Midbrain (tissue), 1 donor: ENCODE results near the gene TRIP12.
A peak's percentile ranks its signal among the peaks of the same experiment; 100 is the strongest.
"Not testable (repeated sequence)": the region's sequence is repeated elsewhere in the genome, so short reads cannot be mapped to it uniquely, and the experiment has no call there.

Experiments used
- DNase-seq: peaks from one replicate; lab custom pipeline; 2025; lab: John Stamatoyannopoulos, UW

Gene TRIP12

DNA sequence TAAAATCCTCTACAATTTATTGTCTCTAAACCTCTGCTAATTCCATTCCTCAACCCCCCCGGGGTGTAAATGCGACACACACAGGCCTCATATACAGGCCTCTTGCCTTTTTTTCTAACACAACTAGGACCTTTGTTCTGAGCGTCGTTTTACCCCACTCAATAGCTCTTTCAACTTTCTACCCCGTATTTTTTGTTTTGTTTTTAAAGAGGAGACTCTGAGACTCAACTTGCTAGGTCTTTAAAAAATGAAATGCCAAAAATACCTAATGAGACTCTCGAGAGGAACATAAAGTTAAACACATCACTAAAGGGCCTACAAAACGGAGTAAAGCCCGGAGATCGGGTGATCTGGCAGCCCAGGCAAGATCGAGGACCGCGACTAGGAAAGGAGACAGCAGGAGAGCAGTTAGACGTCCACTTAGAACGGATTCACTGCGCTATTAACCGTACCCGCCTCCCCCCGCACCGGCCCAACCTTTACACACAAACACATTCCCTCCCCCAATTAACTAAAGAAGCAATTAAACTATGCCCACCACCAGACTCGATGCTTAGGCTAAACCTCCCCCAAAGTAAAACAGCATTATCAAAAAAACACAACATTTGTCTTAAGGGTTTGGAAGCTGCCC lies 1.7 kb downstream of the TRIP12 start:
- DNase-seq, result peak; percentile 36

DNA sequence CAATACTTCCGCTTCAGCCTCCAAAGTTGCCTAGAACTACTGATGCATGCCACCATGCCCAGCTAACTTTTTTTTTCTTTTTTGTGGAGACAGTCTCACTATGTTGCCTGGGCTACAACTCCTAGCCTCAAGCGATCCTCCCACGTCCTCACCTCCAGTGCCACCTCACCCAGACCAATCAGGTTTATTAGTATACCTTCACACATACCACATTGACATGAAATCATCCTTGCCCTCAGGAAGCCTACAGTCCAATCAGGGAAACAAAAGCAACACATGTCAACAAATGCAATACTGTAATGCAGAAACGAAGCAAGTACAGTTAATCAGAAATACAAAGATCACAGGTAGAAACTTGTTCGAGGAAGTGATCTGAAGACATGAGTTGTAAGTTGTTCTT lies 4.0 kb downstream of the TRIP12 start:
- no peak for DNase-seq

DNA sequence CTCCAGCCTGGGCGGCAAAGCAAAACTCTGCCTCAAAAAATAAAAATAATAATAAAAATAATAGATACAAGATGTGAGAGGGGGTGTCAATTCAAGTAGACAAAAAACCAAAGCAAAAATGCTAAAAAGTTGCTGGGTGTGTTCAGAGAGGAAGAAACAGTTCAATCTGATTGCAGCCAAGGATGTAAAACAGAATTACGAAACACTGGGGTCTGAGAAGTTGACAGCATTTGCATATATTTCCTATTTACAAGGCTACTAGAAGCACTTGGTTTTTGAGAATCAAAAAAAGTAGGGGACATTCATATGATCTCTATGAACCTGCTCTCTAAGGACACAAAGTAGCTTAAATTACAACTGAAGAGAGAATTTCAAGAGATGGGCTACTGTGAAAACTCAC lies 7.6 kb downstream of the TRIP12 start:
- DNase-seq, result no peak

- no peak for DNase-seq
Measured at GRCh38 chr2:229910832-229911412, 10.9 kb downstream of the TRIP12 start.

- DNase-seq, result no peak
Measured at GRCh38 chr2:229910147-229910831, 11.5 kb downstream of the TRIP12 start.

DNA sequence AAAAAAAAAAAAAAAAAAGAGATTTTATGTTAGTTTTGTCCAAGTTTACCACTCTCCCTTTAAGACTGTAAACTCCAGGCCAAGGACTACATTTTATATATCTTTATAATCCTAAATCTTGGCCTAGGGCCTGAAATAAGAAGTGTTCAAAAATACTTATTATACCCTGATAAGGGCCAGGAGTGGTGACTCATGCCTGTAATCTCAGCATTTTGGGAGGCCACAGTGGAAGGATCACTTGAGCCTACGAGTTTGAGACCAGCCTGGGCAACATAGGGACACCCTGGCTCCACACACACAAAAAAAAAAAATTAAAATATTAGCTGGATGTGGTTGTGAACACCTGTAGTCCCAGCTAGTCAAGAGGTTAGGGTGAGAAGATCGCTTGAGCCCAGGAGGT lies 12.7 kb downstream of the TRIP12 start:
- no peak for DNase-seq

GRCh38 chr2:229905601-229906000 lies 16.2 kb downstream of the TRIP12 start:
- no peak for DNase-seq

DNA sequence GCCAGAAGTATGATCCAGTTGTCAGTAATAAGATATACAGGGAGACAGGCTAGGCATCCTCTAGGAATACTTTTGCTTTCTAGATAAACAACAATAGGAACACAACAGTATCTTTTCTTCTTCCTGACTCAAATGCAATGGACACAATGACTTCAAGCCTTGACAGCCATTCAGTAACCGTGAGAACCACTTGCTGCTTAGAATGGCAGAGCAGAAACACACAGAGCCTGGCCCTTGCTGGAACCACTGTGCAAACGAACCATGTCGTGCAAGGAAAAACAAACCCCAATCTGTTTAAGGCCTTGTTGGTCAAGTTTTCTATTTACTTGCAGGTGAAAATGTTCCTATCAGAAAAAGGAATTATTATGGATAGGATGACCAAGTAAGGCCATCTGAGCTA lies 18.8 kb downstream of the TRIP12 start:
- DNase-seq, result no peak

DNA sequence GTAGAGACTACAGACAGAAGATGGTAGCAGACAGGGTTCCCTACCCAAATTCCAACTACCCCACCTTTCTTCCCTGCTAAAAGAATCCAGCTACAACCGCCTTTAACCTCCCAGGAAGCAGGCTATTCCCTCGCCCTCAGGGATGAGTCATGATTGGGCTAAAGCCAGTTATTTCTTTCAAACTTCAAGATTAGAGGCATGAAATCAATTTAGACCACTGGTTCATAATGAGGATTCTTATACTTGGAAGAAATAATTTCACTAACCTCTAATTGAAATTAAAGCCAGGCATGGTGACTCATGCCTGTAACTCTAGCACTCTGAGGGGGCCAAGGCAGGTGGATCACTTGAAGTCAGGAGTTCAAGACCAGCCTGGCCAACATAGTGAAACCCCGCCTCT lies 20.0 kb downstream of the TRIP12 start:
- no peak for DNase-seq

- DNase-seq, result not testable (repeated sequence)
Measured at GRCh38 chr2:229900514-229900913, 21.3 kb downstream of the TRIP12 start.

GRCh38 chr2:229900012-229900411 lies 21.8 kb downstream of the TRIP12 start:
- no peak for DNase-seq

- DNase-seq, result no peak
Measured at GRCh38 chr2:229899604-229900003, 22.2 kb downstream of the TRIP12 start.

DNA sequence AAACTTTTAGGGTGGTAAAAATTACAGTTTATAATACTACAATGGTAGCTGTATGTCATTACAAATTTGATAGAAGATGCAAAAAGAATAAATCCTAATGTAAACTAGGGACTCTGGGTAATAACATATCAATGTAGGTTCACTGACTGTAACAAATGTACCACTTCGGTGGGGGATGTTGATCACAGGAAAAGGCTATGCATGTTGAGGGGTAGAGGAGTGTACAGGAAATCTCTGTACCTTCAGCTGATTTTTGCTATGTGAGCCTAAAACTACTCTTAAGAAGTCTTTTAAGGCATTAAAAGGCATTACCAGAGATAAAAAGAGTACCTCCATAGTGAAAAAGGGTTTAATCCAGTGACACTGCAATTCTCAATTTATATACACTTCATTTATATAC lies 25.0 kb downstream of the TRIP12 start:
- DNase-seq, result no peak

DNA sequence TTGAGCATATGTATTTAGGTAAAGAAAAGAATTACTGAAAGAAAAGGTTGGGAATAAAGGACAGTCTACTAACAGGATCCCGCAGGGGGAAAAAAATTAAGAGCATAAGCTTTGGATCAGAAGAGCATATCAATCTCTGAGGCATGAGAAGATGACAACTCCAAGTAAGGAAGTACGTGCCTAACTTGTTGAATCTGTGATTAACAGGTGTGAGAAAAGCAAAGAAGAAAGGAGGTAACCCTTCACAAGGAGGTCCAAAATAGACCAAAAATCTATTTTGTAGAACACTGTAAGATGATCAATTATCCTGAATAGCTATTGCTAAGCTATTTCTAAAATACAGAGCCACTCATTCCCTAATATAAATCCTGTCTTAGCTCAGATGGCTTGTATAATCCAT lies 32.8 kb downstream of the TRIP12 start:
- DNase-seq, result no peak

DNA sequence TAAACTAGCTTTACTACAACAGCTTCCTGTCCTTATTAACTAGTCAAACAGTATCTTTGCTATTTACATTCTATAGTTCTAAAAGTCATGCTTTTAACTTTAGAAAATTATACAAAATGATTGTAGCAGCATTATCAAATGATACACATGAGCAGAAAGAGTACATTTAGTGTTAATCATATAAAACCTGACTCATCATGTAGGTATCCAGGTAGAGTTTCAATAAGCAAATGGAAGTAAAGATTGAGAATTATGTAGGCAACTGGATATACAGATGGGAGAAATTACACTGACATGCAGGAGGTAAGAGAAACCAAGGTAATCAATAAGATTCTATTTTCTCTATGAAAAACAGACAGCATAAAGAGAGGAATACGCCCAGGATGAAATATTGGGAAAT lies 33.8 kb downstream of the TRIP12 start:
- no peak for DNase-seq

- DNase-seq, result no peak
Measured at GRCh38 chr2:229887441-229887840, 34.4 kb downstream of the TRIP12 start.

DNA sequence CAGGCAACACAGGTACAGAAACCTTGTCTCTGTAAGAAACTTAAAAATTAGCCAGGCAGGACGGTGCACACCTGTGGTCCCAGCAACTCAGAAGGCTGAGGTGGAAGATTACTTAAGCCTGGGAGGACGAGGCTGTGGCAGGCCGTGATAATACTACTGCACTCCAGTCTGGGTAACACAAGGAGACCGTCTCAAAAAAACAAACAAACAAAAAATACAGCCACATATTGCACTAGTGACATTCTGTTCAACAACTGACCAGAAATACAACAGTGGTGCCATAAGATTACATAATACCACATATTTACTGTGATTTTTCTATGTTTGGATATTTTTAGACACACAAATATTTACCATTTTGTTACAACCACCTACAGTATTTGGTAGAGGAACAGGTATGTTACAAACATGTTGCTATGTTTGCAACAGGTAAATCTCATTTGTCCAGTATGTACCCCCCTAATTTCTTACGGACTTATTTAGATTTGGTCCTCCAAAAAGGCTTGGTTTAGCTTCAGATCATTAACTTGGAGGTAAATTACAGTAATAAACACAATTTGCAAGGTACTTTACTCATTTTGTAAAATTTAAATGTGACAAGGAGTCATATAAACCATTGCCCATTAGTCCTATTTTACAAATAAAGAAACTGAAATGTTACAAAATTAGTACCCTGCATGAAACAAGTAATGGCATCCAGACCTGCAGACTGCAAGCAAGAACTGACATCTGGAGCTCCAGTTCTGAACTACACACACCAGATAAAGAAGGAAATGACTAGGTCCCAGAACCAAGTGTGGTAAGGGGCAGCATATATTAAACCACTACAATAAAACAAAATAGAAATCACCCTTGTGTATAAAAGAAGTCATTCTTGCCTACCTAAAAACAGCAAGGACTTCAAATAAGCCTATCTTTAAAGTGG lies 36.8 kb downstream of the TRIP12 start:
- no peak for DNase-seq

GRCh38 chr2:229882583-229882982 lies 39.2 kb downstream of the TRIP12 start:
- DNase-seq, result no peak

DNA sequence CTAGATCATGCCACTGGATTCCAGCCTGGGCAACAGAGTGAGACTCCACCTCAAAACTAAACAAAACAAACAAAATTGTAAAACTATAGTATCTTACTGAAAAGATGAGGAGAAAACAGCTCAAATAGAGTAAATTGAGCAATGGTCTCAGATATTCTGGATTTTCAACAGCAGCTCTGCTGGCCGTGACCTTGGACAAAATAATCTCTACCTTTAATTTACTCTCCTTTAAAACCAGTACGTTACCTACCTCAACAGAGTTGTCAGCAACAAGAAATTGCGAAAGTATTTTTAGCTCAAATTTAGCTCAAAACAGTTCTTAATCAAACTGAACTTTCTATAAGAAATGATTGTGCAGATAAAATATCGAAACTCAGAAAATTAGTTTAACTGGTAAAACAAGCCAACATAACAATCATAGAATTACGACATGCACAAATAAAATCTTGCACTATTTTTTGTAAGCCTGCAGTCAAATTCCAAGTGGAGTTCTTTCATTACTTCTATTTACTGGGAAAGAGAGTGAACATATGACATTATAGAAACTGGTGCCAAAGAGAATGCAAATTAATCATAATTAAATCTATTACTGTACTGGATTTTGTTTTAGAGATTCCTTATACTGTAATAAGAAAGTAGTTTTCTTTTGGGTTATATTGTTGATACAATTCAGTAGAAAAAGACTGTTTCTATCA lies 40.8 kb downstream of the TRIP12 start:
- no peak for DNase-seq

DNA sequence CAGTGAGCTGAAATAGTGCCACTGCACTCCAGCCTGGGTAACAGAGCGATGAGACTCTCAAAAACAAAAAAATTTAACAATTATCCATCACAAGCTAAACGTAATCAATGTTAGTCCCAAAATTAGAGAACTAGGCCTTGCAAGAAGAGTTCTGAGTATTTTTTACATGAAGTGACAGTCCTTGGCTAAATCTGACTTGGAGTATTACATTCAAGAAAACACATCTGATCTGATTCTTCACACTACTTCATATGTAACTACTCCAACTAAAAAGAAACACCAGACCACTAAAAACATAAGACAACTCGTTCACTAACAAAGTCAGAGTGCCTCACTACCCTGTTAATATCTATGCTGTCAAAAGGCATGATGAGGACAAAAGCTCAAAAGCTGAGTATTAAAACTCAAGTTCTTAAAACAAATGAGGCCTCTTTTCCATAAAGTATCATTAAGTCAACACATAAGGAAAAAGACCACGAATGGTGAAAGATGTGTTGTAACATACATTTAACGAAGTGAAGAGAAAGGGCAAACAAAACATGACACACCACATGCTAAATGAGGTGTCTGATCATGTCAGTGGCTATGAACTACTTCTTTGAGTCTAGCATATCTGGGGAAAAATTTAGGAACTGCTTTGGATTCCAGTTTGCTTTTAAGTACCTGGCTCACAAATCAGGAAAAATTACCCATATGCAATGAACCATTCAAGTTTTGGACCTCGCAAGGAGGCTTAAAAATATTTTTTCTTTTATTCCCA lies 42.4 kb downstream of the TRIP12 start:
- no peak for DNase-seq

DNA sequence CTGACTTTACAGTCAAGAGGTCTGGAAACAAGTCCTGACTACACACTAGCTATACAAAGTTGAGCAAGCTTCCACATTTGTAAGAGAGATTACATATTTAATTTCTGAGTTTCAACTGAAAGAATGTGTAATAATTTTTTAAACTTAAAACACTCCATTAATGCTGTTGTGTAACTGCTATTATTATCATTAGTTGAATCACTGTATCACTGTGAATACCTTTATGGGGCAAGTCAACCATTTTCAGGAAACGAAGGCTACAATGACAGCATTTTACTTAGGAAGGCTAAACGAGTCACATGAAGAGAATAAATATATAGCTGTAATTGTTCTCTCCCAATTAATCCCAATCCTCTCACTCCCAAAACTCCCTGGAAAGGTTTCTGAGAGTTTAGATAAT lies 46.3 kb downstream of the TRIP12 start:
- DNase-seq, result no peak
